ENCODE measurements around the gene KRT12. TPM values are rescaled to one million over a fixed set of nuclear protein-coding genes. Genes with fewer than 3 reads are reported as not detected.

Gene KRT12
- total and polyA plus RNA-seq, 8 donors: not detected

DNA sequence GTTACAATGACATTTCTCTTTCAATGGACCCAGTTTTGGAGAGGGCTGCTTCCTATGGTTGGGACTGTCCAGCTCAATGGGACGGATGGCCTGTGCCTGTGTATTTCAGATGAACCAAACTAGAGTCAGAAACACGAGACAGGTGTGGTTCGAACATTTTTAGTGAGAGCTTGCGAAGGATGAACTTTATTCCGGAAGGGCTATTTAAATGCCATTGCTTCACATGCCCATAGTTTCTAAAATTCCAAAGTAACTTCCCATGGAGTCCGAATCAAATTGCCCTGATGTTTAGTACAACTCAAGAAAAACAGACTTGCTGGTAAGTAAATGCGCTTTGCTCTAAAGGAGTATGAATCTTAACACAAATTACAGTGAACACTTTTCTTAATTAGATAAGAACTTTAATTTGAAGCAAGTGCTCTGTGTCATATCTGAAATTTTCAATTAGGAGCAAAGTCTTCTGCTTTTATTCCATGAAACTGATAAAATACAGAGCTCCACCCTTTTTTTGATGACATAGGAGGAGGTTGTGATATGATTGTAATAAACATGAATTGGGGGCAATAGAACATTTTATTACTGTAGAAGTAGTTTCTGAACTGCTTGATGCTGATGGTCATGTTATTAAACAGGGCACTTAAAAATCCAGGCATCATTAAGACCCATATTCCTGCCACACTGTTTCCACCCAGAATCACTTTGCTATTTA lies 16.8 kb upstream of the KRT12 start:
- Histone ChIP-seq H3K9me3 (no peaks in the 10 kb centered on the region), H3K36me3 (no peaks in the 10 kb centered on the region), H3K4me3 (no peak overlapping the region), H3K4me1 (no peaks in the 10 kb centered on the region), H3K27me3 (no peaks in the 10 kb centered on the region), H3K27ac (no peak overlapping the region)
- ATAC-seq (no peak), DNase-seq (no peak), FAIRE-seq (no peak)
- WGBS, 2 donors: 74 to 87% methylated on average over 7 of the region's 7 CpGs
- intact Hi-C loops (cut with DNase I): no loop called here
- TF ChIP-seq CTCF (IDR thresholded peaks at IDR 0.05): no peak

GRCh38 chr17:40883031-40883430 lies 16.0 kb upstream of the KRT12 start:
- no peaks in the 10 kb centered on the region for H3K4me1 ChIP-seq
- WGBS, 2 donors: 47 to 85% methylated on average over 1 of the region's 1 CpG
- no peaks in the 10 kb centered on the region for H3K9me3 ChIP-seq
- H3K27ac ChIP-seq: no peak overlapping the region
- TF ChIP-seq CTCF (IDR thresholded peaks at IDR 0.05): no peak
- no peak overlapping the region for H3K4me3 ChIP-seq
- H3K36me3 ChIP-seq: no peaks in the 10 kb centered on the region
- ATAC-seq (no peak), DNase-seq (no peak), FAIRE-seq (no peak)
- intact Hi-C loops (cut with DNase I): no loop called here
- H3K27me3 ChIP-seq: no peaks in the 10 kb centered on the region

GRCh38 chr17:40879026-40879425 lies 12.0 kb upstream of the KRT12 start:
- no peak for TF ChIP-seq CTCF (IDR thresholded peaks at IDR 0.05)
- intact Hi-C loops (cut with DNase I): no loop called here
- no peak for DNase-seq
- no peaks in the 10 kb centered on the region for H3K9me3 ChIP-seq
- H3K27ac ChIP-seq: no peak overlapping the region
- H3K4me3 ChIP-seq: no peak overlapping the region
- ATAC-seq: no peak
- H3K36me3 ChIP-seq: no peaks in the 10 kb centered on the region
- 82 to 83% methylated on average over 1 of the region's 1 CpG for WGBS, 2 donors
- FAIRE-seq: no peak
- H3K4me1 ChIP-seq: no peaks in the 10 kb centered on the region
- H3K27me3 ChIP-seq: no peaks in the 10 kb centered on the region

GRCh38 chr17:40878044-40878443 lies 11.0 kb upstream of the KRT12 start:
- no peaks in the 10 kb centered on the region for H3K9me3 ChIP-seq
- FAIRE-seq: no peak
- DNase-seq: no peak
- H3K27ac ChIP-seq: no peak overlapping the region
- H3K36me3 ChIP-seq: no peaks in the 10 kb centered on the region
- no peak overlapping the region for H3K4me3 ChIP-seq
- no peaks in the 10 kb centered on the region for H3K4me1 ChIP-seq
- intact Hi-C loops (cut with DNase I): no loop called here
- ATAC-seq: no peak
- no peaks in the 10 kb centered on the region for H3K27me3 ChIP-seq
- 82 to 85% methylated on average over 9 of the region's 9 CpGs for WGBS, 2 donors
- no peak for TF ChIP-seq CTCF (IDR thresholded peaks at IDR 0.05)

DNA sequence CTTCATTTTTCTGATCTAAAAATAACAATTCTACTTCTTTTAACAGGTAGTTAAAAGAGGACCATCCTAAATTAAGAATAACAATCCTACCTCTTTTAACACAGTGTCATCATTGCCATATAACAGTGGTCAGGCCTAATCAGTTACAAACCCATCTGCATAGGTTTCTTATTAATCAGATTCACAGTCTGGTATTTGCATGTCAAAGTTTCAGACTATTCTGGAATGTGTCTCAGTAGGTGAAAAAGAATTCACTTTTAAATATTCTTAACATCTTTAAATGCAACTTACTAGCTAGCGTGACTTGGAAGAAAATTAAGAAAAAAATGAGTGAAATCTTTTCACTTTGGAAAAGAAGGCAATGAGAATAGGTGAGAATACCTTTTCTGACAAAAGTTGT lies 6.8 kb upstream of the KRT12 start:
- H3K9me3 ChIP-seq: no peaks in the 10 kb centered on the region
- 76 to 91% methylated on average over 1 of the region's 1 CpG for WGBS, 2 donors
- H3K4me1 ChIP-seq: no peaks in the 10 kb centered on the region
- FAIRE-seq (no peak), ATAC-seq (no peak), DNase-seq (no peak)
- no peak overlapping the region for H3K4me3 ChIP-seq
- no peak overlapping the region for H3K27ac ChIP-seq
- TF ChIP-seq CTCF (IDR thresholded peaks at IDR 0.05): no peak
- H3K27me3 ChIP-seq: no peaks in the 10 kb centered on the region
- intact Hi-C loops (cut with DNase I): no loop called here
- no peaks in the 10 kb centered on the region for H3K36me3 ChIP-seq
